MM.1S (cell line): Measurements from ENCODE around the gene PTPRJ.
A peak's percentile ranks its signal among the peaks of the same experiment; 100 is the strongest.

ENCODE experiments used
- DNase-seq: peaks from one replicate; pipeline ENCODE4 v3.0.0-alpha.2; 2015
- H2AFZ ChIP-seq: fragments of 300-600 bp; sonication (generic); 2 replicates; pipeline ENCODE4 v1.6.0; 2016; ENCODE audit warnings: antibody characterized with exemption, low read length
- H3F3A ChIP-seq: fragments of 300-600 bp; sonication (generic); 2 replicates; pipeline ENCODE4 v1.6.1; 2016; ENCODE audit warnings: mild to moderate bottlenecking, antibody characterized with exemption, low read length, moderate library complexity, mixed read lengths; ENCODE audit not compliant: insufficient read depth
- H3K27ac ChIP-seq: fragments of 300-600 bp; sonication (generic); 2 replicates; pipeline ENCODE4 v1.5.1; 2016; ENCODE audit warnings: mild to moderate bottlenecking, low read length
- H3K27me3 ChIP-seq: fragments of 300-600 bp; sonication (generic); replicated peaks from 2 replicates; pipeline ENCODE4 v1.6.0; 2016; ENCODE audit warnings: low read length; ENCODE audit not compliant: insufficient read depth
- H3K36me3 ChIP-seq: fragments of 300-600 bp; sonication (generic); replicated peaks from 2 replicates; pipeline ENCODE4 v1.6.1; 2016; ENCODE audit warnings: mild to moderate bottlenecking, low read length, mixed read lengths; ENCODE audit not compliant: insufficient read depth
- H3K4me1 ChIP-seq: fragments of 300-600 bp; sonication (generic); 2 replicates; pipeline ENCODE4 v1.6.1; 2016; ENCODE audit warnings: low read length, mixed read lengths
- H3K4me2 ChIP-seq: fragments of 300-600 bp; sonication (generic); 2 replicates; pipeline ENCODE4 v1.6.0; 2016; ENCODE audit warnings: low read depth, low read length
- H3K4me3 ChIP-seq: fragments of 300-600 bp; sonication (generic); 2 replicates; pipeline ENCODE4 v1.5.1; 2016; ENCODE audit warnings: low read length, mixed read lengths
- H3K79me2 ChIP-seq: fragments of 300-600 bp; sonication (generic); 2 replicates; pipeline ENCODE4 v1.6.1; 2016; ENCODE audit warnings: mixed run types, low read length, mixed read lengths
- H3K9ac ChIP-seq: fragments of 300-600 bp; sonication (generic); 2 replicates; pipeline ENCODE4 v1.6.1; 2016; ENCODE audit warnings: low read length, mixed read lengths
- H3K9me2 ChIP-seq: fragments of 300-600 bp; sonication (generic); replicated peaks from 2 replicates; pipeline ENCODE4 v1.6.1; 2016; ENCODE audit warnings: mild to moderate bottlenecking, low read length, mixed read lengths; ENCODE audit not compliant: insufficient read depth
- H3K9me3 ChIP-seq: fragments of 300-600 bp; sonication (generic); replicated peaks from 2 replicates; pipeline ENCODE4 v1.6.1; 2016; ENCODE audit warnings: mild to moderate bottlenecking, low read length, mixed read lengths; ENCODE audit not compliant: insufficient read depth
- H4K20me1 ChIP-seq: fragments of 300-600 bp; sonication (generic); 2 replicates; pipeline ENCODE4 v1.6.1; 2016; ENCODE audit warnings: mild to moderate bottlenecking, low read length, moderate library complexity, mixed read lengths; ENCODE audit not compliant: insufficient read depth
- CTCF ChIP-seq: fragments of 300-600 bp; sonication (generic); IDR thresholded peaks from 2 replicates; pipeline ENCODE4 v1.5.1; 2016; ENCODE audit warnings: antibody characterized with exemption, low read length, mixed read lengths
- EZH2 ChIP-seq: fragments of 300-600 bp; sonication (generic); optimal IDR thresholded peaks from 2 replicates; pipeline ENCODE3; 2017; ENCODE audit warnings: low read depth, mild to moderate bottlenecking, antibody characterized with exemption, low read length, mixed read lengths
- EZH2phosphoT487 ChIP-seq: fragments of 300-600 bp; sonication (generic); IDR thresholded peaks from 2 replicates; pipeline ENCODE4 v1.6.1; 2018; ENCODE audit warnings: antibody characterized with exemption, low read length

PTPRJ gene

GRCh38 chr11:47981667-47982404, 1.5 kb downstream of the PTPRJ start:
- Histone ChIP-seq H4K20me1 (no peaks in the 10 kb centered on the region), H3K36me3 (no peaks in the 10 kb centered on the region), H3K4me2 (peak overlapping the region; percentile 95), H3F3A (no peaks in the 10 kb centered on the region), H3K9me3 (no peaks in the 10 kb centered on the region), H3K9ac (peak overlapping the region; percentile 37; the same call in 1 of the 2 replicates), H3K4me1 (peaks cover 3% of the 10 kb centered on the region; the same call in 1 of the 2 replicates), H3K4me3 (peak overlapping the region; percentile 66), H3K79me2 (no peaks in the 10 kb centered on the region), H2AFZ (peak overlapping the region; percentile 80), H3K27me3 (peaks cover 7% of the 10 kb centered on the region; the same call in 1 of the 2 replicates), H3K27ac (no peak overlapping the region), H3K9me2 (no peaks in the 10 kb centered on the region)
- no peak for DNase-seq
- TF ChIP-seq EZH2 = no peak
- no peak for TF ChIP-seq CTCF
- no peak for TF ChIP-seq EZH2phosphoT487

GRCh38 chr11:47982616-47983015, 2.3 kb downstream of the PTPRJ start:
- no peaks in the 10 kb centered on the region for H3K79me2 ChIP-seq
- peaks cover 3% of the 10 kb centered on the region; the same call in 1 of the 2 replicates for H3K4me1 ChIP-seq
- no peak overlapping the region for H3K27ac ChIP-seq
- H3K4me2 ChIP-seq = no peak overlapping the region
- H3F3A ChIP-seq = no peaks in the 10 kb centered on the region
- no peaks in the 10 kb centered on the region for H3K9me2 ChIP-seq
- no peak overlapping the region for H3K4me3 ChIP-seq
- no peak overlapping the region for H3K9ac ChIP-seq
- no peaks in the 10 kb centered on the region for H4K20me1 ChIP-seq
- H3K27me3 ChIP-seq = peaks cover 7% of the 10 kb centered on the region; the same call in 1 of the 2 replicates
- H2AFZ ChIP-seq = no peak overlapping the region
- DNase-seq = no peak
- no peaks in the 10 kb centered on the region for H3K9me3 ChIP-seq
- no peaks in the 10 kb centered on the region for H3K36me3 ChIP-seq
- TF ChIP-seq EZH2 (no peak), EZH2phosphoT487 (no peak), CTCF (no peak)

GRCh38 chr11:47983464-47984397, 3.4 kb downstream of the PTPRJ start:
- H4K20me1 ChIP-seq = no peaks in the 10 kb centered on the region
- peak overlapping the region; percentile 41; the same call in 1 of the 2 replicates for H2AFZ ChIP-seq
- DNase-seq = peak; percentile 32
- H3K4me2 ChIP-seq = peak overlapping the region; percentile 45; the same call in 1 of the 2 replicates
- H3K27ac ChIP-seq = peak overlapping the region; percentile 6; the same call in 1 of the 2 replicates
- no peaks in the 10 kb centered on the region for H3K9me2 ChIP-seq
- H3K4me1 ChIP-seq = peaks cover 3% of the 10 kb centered on the region; the same call in 1 of the 2 replicates
- H3K79me2 ChIP-seq = no peaks in the 10 kb centered on the region
- TF ChIP-seq EZH2phosphoT487 = no peak
- TF ChIP-seq EZH2 = no peak
- no peak for TF ChIP-seq CTCF
- H3F3A ChIP-seq = no peaks in the 10 kb centered on the region
- no peaks in the 10 kb centered on the region for H3K36me3 ChIP-seq
- no peaks in the 10 kb centered on the region for H3K9me3 ChIP-seq
- no peak overlapping the region for H3K9ac ChIP-seq
- peaks cover 7% of the 10 kb centered on the region; the same call in 1 of the 2 replicates for H3K27me3 ChIP-seq
- no peak overlapping the region for H3K4me3 ChIP-seq
